Epithelial cell of esophagus (primary cell): ENCODE measurements around the gene CDC42.
A peak's percentile ranks its signal among the peaks of the same experiment; 100 is the strongest.

Experiments used
- DNase-seq: peaks from one replicate; pipeline ENCODE4 v3.0.0; 2010; ENCODE audit warnings: low read depth
- H3K4me3 ChIP-seq: 2 replicates; pipeline ENCODE4 v1.5.1; 2011; ENCODE audit warnings: mild to moderate bottlenecking, low read length, control low read depth
- CTCF ChIP-seq: IDR thresholded peaks from 2 replicates; pipeline ENCODE4 v1.5.1; 2011; ENCODE audit warnings: low read depth, mild to moderate bottlenecking, low read length, control low read depth, inconsistent platforms; ENCODE audit not compliant: insufficient read depth; ENCODE audit errors: missing control alignments

CDC42 gene

DNA sequence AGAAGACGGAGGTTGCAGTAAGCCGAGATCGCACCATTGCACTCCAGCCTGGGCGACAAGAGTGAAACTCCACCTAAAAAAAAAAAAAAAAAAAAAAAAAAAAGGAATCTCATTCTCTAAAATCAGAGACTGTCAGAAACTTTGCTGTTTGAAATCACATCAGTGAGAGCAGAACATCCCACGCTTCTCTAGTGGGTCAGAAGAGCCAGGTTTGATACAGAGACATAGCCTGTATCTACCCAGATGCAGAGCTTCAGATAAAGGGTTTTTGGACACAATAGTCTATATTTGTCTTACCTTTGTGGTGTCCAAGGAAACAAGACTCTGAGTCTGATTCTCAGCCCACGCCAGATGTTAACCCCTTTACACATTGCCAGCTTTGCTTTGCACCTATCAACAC, 31.4 kb upstream of the CDC42 start:
- no peak overlapping the region for H3K4me3 ChIP-seq
- no peak for TF ChIP-seq CTCF
- DNase-seq, result no peak

DNA sequence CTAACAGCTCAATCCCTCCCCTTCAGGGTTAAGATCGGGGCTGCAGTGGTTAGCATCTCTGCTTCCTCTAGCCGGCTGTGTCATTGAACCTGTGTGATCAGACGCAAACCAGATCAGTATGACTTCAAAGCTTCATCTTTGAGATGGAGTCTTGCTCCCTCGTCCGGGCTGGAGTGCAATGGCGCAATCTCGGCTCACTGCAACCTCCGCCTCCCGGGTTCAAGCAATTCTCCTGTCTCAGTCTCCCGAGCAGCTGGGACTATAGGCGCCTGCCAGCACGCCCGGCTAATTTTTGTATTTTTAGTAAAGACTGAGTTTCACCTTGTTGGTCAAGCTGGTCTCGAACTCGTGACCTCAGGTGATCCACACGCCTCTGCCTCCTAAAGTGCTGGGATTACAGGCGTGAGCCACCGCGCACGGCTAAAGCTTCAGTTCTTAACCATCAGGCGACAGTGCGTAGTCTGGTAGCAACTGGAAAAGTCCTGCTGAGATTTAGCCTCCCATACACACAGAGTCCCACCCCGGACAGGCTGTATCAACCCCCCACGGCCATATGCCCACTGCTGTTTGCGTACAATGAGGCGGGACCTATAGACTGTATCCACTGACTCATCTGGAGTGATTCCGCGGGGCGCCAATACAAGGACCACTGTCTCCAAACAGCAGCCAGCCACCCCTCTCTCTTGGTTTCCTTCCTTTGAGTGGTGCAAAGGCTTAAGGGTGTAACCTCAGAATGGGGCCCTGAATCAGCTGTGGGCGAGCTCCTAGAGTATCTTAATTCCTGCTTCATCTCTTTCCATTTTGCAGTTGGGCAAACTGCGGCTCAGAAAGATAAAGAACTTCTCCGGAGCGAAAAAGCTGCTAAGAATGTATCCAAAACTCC, 27.8 kb upstream of the CDC42 start:
- peak overlapping the region; percentile 95 for H3K4me3 ChIP-seq
- no peak for DNase-seq
- no peak for TF ChIP-seq CTCF

GRCh38 chr1:22025368-22026155, 26.9 kb upstream of the CDC42 start:
- TF ChIP-seq CTCF, result no peak
- DNase-seq, result peak; percentile 91
- H3K4me3 ChIP-seq, result peak overlapping the region; percentile 95

DNA sequence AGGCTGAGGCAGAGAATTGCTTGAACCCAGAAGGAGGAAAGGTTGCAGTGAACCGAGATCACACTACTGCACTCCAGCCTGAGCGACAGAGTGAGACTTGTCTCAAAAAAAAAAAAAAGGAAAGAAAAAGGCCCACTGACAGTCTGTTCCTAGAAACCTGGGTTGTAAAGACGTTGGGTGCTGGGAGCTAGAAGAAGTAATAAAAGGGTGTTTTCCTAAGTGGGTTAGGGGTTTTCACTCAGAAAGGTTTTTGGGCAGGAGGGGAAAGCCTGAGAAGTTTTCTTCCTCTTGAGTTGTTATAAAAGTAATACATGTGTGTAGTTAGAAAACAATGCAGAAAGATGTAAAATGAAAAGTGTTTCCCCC, 25.6 kb upstream of the CDC42 start:
- no peak for DNase-seq
- no peak overlapping the region for H3K4me3 ChIP-seq
- no peak for TF ChIP-seq CTCF

DNA sequence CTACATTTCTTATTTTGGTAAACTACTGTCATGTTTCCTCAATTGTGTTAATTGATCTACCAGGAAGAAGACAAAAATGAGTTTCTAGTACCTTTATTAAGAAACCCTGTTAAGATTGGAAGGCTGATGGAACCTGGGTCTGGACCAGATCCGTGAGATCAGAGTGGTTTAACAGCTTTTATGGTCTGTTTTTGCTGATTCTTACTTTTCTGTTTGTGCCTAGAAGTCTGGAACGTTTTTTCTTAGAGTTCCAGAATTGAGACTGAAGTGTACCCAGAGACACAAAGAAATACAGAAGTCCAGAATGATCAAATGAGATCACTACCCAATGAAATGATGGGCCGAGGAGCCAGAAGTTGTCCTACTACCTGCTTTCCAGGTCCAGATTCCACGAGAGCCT, 22.5 kb upstream of the CDC42 start:
- no peak for TF ChIP-seq CTCF
- DNase-seq, result no peak
- no peak overlapping the region for H3K4me3 ChIP-seq

GRCh38 chr1:22030473-22030872, 22.0 kb upstream of the CDC42 start:
- no peak for DNase-seq
- no peak for TF ChIP-seq CTCF
- no peak overlapping the region for H3K4me3 ChIP-seq
